ENCODE data around the gene ECHS1.

DNA sequence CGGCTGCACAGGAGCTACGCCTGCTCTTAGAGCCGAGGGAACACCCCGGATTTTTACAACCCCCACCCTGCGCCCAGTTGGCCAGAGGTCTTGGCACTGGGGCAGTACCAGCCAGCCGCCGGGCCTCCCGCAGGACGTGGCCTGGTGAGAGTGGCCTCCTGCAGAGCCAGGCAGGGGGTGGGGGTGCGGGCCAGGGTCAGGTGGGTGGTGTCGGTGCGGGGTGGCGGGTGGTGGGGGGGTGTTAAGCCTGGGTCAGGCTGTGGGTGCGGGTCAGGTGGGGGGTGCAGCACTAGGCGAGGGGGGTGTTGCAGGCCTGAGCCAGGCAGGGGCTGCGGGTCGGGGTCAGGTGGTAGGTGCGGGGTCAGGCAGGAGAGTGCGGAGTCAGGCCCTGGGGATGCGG lies 647 bp downstream of the ECHS1 start:
- TF ChIP-seq EZH2 (IDR thresholded peaks at IDR 0.05; ENCODE audit: insufficient read depth, poor library complexity, severe bottlenecking), result no peak
- TF ChIP-seq EZH2phosphoT487 (IDR thresholded peaks at IDR 0.05; ENCODE audit: insufficient read depth, low read depth), result no peak

Measured in GM23248 (cell line).